ENCODE measurements around the gene CCDC15.

DNA sequence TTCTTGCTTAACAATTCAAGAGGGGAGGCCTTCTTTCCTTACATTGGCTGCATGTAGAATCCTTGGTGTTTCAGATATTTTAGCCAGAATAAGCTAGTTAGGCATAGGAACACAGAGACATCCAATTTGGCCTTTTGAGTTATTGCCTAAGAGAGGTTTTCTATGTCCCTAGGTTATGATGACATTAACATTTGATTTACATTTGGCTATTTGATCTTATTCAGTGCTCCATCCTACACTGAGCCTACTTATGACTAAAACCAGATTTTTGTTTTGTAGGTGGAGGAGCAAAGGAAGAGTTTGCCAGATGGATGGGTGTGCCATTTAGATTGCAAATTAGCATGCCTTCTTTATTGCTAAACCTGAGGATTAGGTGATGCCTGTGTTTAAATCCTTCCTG lies 98.0 kb downstream of the CCDC15 start:
- TF ChIP-seq, protein P1, sequence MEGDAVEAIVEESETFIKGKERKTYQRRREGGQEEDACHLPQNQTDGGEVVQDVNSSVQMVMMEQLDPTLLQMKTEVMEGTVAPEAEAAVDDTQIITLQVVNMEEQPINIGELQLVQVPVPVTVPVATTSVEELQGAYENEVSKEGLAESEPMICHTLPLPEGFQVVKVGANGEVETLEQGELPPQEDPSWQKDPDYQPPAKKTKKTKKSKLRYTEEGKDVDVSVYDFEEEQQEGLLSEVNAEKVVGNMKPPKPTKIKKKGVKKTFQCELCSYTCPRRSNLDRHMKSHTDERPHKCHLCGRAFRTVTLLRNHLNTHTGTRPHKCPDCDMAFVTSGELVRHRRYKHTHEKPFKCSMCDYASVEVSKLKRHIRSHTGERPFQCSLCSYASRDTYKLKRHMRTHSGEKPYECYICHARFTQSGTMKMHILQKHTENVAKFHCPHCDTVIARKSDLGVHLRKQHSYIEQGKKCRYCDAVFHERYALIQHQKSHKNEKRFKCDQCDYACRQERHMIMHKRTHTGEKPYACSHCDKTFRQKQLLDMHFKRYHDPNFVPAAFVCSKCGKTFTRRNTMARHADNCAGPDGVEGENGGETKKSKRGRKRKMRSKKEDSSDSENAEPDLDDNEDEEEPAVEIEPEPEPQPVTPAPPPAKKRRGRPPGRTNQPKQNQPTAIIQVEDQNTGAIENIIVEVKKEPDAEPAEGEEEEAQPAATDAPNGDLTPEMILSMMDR (IDR thresholded peaks at IDR 0.05): no peak
- TF ChIP-seq POLR2A (IDR thresholded peaks at IDR 0.05; ENCODE audit: low read depth): no peak
- no peak for TF ChIP-seq EP300 (IDR thresholded peaks at IDR 0.05)
- no peak for TF ChIP-seq POLR2AphosphoS5 (IDR thresholded peaks at IDR 0.05)

Data from esophagus muscularis mucosa (tissue), 4 donors.